HFF-Myc (cell line): Measurements from ENCODE around the gene PKMYT1.
"Not testable (repeated sequence)": the region's sequence is repeated elsewhere in the genome, so short reads cannot be mapped to it uniquely, and the experiment has no call there.

Experiments
- DNase-seq: peaks from one replicate; pipeline ENCODE4 v3.0.0-alpha.2; 2011; ENCODE audit warnings: low read depth; ENCODE audit errors: extremely low read depth
- H3K4me3 ChIP-seq: replicated peaks from 2 replicates; pipeline ENCODE4 v1.5.1; 2011; ENCODE audit warnings: low read depth, mild to moderate bottlenecking, control low read depth, low read length
- CTCF ChIP-seq: IDR thresholded peaks from 2 replicates; pipeline ENCODE4 v1.5.1; 2012; ENCODE audit warnings: mild to moderate bottlenecking, low read depth, low read length, control low read depth; ENCODE audit errors: missing control alignments

The PKMYT1 gene

GRCh38 chr16:2934450-2934849 is 45.8 kb downstream of the PKMYT1 start:
- H3K4me3 ChIP-seq: no peak overlapping the region
- DNase-seq: no peak
- TF ChIP-seq CTCF: no peak

- DNase-seq: no peak
- TF ChIP-seq CTCF: no peak
- no peak overlapping the region for H3K4me3 ChIP-seq
These were observed 46.5 kb downstream of the PKMYT1 start for GRCh38 chr16:2933701-2934100.

DNA sequence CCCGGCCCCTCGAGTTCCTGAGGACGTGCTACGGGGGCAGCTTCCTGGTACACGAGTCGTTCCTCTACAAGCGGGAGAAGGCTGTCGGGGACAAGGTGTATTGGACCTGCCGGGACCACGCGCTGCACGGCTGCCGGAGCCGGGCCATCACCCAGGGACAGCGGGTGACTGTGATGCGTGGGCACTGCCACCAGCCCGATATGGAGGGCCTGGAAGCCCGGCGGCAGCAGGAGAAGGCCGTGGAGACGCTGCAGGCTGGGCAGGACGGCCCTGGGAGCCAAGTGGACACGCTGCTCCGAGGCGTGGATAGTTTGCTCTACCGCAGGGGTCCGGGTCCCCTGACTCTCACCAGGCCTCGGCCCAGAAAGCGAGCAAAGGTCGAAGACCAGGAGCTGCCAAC is 47.1 kb downstream of the PKMYT1 start:
- TF ChIP-seq CTCF: no peak
- no peak for DNase-seq

DNA sequence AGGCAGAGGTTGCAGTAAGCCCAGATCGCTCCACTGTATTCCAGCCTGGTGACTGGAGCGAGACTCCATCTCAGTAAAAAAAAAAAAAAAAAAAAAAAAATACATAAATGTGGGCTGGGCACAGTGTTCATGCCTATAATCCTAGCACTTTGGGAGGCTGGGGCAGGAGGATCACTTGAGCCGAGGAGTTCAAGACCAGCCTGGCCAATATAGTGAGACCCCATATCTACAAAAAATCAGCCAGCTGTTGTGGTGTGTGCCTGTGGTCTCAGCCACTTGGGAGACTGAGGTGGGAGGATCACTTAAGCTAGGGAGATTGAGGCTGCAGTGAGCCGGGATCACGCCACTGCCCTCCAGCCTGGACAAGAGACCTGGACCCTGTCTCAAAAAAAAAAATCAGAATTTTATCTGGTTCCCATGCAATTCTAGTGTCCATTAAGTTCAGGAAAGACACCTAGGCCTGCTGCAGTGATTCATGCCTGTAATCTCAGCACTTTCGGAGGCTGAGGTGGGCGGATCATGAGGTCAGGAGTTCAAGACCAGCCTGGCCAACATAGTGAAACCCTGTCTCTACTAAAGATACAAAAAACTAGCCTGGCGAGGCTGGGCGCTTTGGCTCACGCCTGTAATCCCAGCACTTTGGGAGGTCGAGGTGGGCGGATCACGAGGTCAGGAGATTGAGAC is 48.9 kb downstream of the PKMYT1 start:
- DNase-seq, H3K4me3 ChIP-seq: not testable (repeated sequence)

More for the DNA sequence above, 47.1 kb downstream of the PKMYT1 start:
- H3K4me3 ChIP-seq: no peak overlapping the region

GRCh38 chr16:2930236-2930635 is 50.0 kb downstream of the PKMYT1 start:
- no peak for DNase-seq
- H3K4me3 ChIP-seq: no peak overlapping the region
- TF ChIP-seq CTCF: no peak

- no peak for DNase-seq
- TF ChIP-seq CTCF: no peak
- no peak overlapping the region for H3K4me3 ChIP-seq
These were observed 50.6 kb downstream of the PKMYT1 start for GRCh38 chr16:2929693-2930092.

DNA sequence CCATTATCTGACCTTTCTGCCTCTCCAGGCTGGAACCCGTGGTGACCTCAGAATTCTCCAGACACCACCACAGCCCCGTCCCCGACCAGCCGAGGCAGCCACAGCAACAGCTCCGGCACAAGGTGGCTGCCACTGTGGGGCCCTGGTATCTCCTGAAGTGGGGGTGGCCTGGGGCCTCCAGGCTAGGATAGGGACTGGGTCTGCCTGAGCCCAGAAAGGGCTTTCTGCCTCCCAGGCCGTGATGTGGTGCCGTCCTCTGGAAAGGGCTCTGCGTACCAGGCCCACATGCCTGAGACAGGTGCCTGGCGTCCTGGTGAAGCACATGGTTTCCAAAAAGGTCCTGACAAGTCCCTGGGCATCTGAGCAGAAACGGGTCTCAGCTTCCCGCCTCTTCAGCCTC is 51.5 kb downstream of the PKMYT1 start:
- no peak for TF ChIP-seq CTCF
- H3K4me3 ChIP-seq: no peak overlapping the region
- DNase-seq: no peak

GRCh38 chr16:2928151-2928550 is 52.1 kb downstream of the PKMYT1 start:
- DNase-seq, H3K4me3 ChIP-seq: not testable (repeated sequence)
